ENCODE results near the gene GNAQ. TPM values are rescaled to one million over a fixed set of nuclear protein-coding genes. Genes with fewer than 3 reads are reported as not detected.
"Not testable (repeated sequence)": the region's sequence is repeated elsewhere in the genome, so short reads cannot be mapped to it uniquely, and the experiment has no call there.

The GNAQ gene
- total and polyA plus RNA-seq, 8 donors = 55.5 to 95.5 (median 62.8) TPM

DNA sequence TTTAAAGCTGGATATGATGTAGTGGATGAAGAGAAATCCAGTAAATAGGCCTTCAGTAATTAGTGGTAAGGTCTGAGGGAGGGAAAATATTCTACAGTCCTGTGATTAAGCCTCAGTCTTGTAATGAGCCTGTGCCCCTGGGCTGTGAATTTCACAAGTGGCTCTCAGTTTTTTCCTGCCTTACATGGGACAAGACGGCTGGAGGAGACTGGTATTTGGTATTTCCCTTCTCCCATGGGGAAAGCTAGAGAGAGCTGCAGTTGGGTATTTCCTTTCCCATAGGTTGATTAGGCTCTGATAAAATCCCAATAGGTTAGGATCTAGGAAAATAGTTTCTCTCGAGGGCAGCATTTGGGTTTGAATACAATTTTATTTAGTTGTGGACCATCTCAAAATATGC is 321.3 kb downstream of the GNAQ start:
- TF ChIP-seq CTCF (IDR thresholded peaks at IDR 0.05) = no peak
- intact Hi-C loops (cut with DNase I) = no loop called here
- ATAC-seq (no peak), DNase-seq (no peak)
- Histone ChIP-seq H3K27ac (peak overlapping the region in 1 of 2 donors; percentile 73), H3K4me3 (no peak overlapping the region), H3K9me3 (no peaks in the 10 kb centered on the region), H3K4me1 (peaks cover 4 to 31% of the 10 kb centered on the region in 2 donors), H3K36me3 (no peaks in the 10 kb centered on the region), H3K27me3 (no peaks in the 10 kb centered on the region)

DNA sequence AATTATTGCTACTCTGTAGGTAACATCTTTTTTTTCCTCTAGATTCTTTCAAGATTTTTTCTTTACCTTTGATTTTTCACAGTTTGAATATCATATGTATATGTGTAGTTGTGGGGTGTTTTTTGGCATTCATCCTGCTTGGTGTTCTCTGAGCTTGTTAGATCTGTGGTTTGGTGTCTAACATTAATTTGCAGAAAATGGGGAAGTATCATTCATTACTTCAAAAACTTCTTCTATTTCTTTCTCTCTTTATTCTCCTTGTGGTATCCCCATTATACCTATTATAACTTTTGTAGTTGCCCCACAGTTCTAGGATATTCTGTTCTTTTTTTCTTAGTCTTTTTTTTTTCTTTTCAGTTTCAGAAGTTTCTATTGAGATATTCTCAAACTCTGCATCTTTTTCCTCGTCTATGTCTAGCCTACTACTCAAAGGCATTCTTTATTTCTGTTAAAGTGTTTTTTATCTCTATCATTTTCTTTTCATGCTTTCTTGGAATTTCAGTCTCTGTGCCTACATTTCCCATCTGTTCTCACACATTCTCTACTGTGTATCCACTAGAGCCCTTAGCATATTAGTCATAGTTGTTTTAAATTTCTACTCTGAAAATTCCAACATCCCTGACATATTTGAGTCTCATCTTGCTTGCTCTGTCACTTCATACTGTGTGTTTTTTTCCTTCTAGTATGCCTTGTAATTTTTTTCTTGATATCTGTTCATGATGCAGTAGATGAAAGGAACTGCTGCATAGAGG is 323.4 kb downstream of the GNAQ start:
- no peaks in the 10 kb centered on the region for H3K27me3 ChIP-seq
- no peak for TF ChIP-seq CTCF (IDR thresholded peaks at IDR 0.05)
- intact Hi-C loops (cut with DNase I) = no loop called here
- H3K27ac ChIP-seq = peak overlapping the region; percentile 15 to 73
- no peaks in the 10 kb centered on the region for H3K9me3 ChIP-seq
- ATAC-seq (no peak), DNase-seq (no peak)
- H3K4me1 ChIP-seq = peaks cover 4 to 31% of the 10 kb centered on the region in 2 donors
- H3K4me3 ChIP-seq = no peak overlapping the region
- no peaks in the 10 kb centered on the region for H3K36me3 ChIP-seq

DNA sequence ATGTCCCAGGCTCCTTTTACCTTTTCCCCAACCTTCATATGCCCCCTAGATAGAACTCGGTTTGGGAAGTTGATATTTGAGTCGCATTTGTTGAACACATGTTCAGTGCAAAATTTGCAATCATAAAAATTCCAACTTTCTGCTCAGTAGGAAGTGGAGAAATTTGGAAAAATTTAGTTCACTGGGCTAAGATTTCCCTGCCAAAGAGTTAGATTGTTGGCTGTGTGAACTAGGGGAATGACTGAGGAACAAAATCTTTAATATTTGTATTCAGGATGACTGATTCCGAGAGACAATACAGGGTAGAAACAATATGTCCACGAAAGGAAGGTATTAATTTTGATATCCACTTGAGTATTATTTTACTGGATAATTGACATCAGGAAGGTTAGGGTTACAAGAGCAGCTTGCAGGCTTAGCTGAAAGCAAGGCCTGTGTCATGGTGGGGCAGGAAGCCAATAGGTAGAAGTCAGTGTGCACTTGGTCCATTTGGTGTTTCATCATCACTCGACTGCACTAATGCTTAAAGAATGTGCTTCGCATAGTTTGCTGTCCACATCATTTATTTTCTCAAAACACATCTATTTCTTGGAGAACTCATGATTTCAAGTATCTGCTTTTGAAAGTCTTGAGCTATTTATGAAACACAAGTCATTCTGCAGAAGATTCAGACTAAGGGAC is 324.1 kb downstream of the GNAQ start:
- Histone ChIP-seq H3K4me3 (no peak overlapping the region), H3K4me1 (peaks cover 4 to 31% of the 10 kb centered on the region in 2 donors), H3K36me3 (no peaks in the 10 kb centered on the region), H3K27me3 (no peaks in the 10 kb centered on the region), H3K27ac (peak overlapping the region in 1 of 2 donors; percentile 18), H3K9me3 (no peaks in the 10 kb centered on the region)
- DNase-seq (peak in 2 of 4 donors; percentile 18 to 67), ATAC-seq (peak; percentile 94)
- no peak for TF ChIP-seq CTCF (IDR thresholded peaks at IDR 0.05)
- intact Hi-C loops (cut with DNase I) = no loop called here

DNA sequence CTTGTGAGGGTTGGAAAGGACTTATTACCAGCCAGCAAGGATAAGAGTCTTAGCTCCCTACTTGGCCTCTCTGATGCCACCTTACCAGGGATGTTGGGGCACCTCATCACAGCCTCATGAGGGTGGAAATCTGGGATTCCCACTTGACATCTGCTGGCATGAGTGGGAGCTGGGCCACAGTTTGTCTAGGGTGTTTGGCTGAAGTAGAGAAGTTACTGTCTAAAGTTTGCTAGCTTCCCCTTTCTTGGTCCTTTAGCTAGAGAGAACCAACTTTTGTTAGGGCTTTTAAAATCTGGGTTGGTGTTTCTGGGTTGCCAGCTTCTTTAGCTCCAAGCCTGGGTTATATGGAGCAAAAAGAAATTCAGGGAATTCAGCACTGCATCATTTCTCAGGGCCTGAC is 326.0 kb downstream of the GNAQ start:
- Histone ChIP-seq H3K27me3 (no peaks in the 10 kb centered on the region), H3K4me3 (no peak overlapping the region), H3K9me3 (no peaks in the 10 kb centered on the region), H3K4me1 (peaks cover 4 to 29% of the 10 kb centered on the region in 2 donors), H3K27ac (no peak overlapping the region), H3K36me3 (no peaks in the 10 kb centered on the region)
- no peak for TF ChIP-seq CTCF (IDR thresholded peaks at IDR 0.05)
- intact Hi-C loops (cut with DNase I) = no loop called here
- ATAC-seq (no peak), DNase-seq (no peak)

GRCh38 chr9:77702521-77703390 is 328.9 kb downstream of the GNAQ start:
- H3K9me3 ChIP-seq; H3K27me3 ChIP-seq; ATAC-seq; H3K4me1 ChIP-seq; H3K27ac ChIP-seq; DNase-seq; H3K4me3 ChIP-seq; intact Hi-C loops (cut with DNase I); H3K36me3 ChIP-seq: not testable (repeated sequence)
